H1 (cell line): Measurements from ENCODE around the gene SRSF12. TPM values are rescaled to one million over a fixed set of nuclear protein-coding genes. Genes with fewer than 3 reads are reported as not detected.

Experiments
- CTCF ChIA-PET: fragments of 300-600 bp; sonication (Branson Sonifier 250); formaldehyde crosslinking; loops from one replicate; lab custom pipeline; 2021; ENCODE audit not compliant: partially characterized antibody; lab: Charles Lee
- POLR2A ChIA-PET: fragments of 300-600 bp; sonication (Branson Sonifier 250); formaldehyde crosslinking; loops from one replicate; lab custom pipeline; 2021; ENCODE audit warnings: inconsistent platforms; ENCODE audit not compliant: partially characterized antibody; lab: Charles Lee
- DNase-seq, 2 experiments: peaks; one replicate each; pipeline versions ENCODE4 v3.0.0 to v3.0.0-alpha.2; 2010 to 2022; ENCODE audit warnings: low spot score in 2 of 2, low read depth in 1 of 2, mixed read lengths in 1 of 2
- FAIRE-seq: peaks from 2 replicates; lab custom pipeline; 2011; peaks lifted over from hg19 to GRCh38; lab: Jason Lieb, UNC
- H2AFZ ChIP-seq: 2 replicates; pipeline ENCODE4 v1.8.1; 2012; ENCODE audit warnings: low read length, inconsistent platforms
- H2AK5ac ChIP-seq: 2 replicates; pipeline ENCODE4 v1.6.1; 2013; ENCODE audit warnings: low read depth, low read length
- H2BK120ac ChIP-seq: replicated peaks from 2 replicates; pipeline ENCODE3; 2013; ENCODE audit warnings: low read depth, low read length, inconsistent platforms
- H2BK12ac ChIP-seq: 2 replicates; pipeline ENCODE4 v1.6.1; 2013; ENCODE audit warnings: low read depth, low read length
- H2BK15ac ChIP-seq: 2 replicates; pipeline ENCODE4 v1.6.1; 2013; ENCODE audit warnings: low read length
- H2BK20ac ChIP-seq: 2 replicates; pipeline ENCODE4 v1.6.1; 2013; ENCODE audit warnings: low read length
- H2BK5ac ChIP-seq: 2 replicates; pipeline ENCODE4 v1.6.1; 2013; ENCODE audit warnings: low read depth, low read length
- H3K14ac ChIP-seq: 2 replicates; pipeline ENCODE4 v1.6.1; 2013; ENCODE audit warnings: inconsistent platforms; ENCODE audit not compliant: insufficient read length
- H3K18ac ChIP-seq: 2 replicates; pipeline ENCODE4 v1.6.1; 2013; ENCODE audit warnings: low read length; ENCODE audit errors: extremely low read depth
- H3K23ac ChIP-seq: 2 replicates; pipeline ENCODE4 v1.6.1; 2013; ENCODE audit warnings: inconsistent platforms; ENCODE audit not compliant: insufficient read length
- H3K23me2 ChIP-seq: 2 replicates; pipeline ENCODE4 v1.6.1; 2013; ENCODE audit warnings: low read depth, low read length
- H3K27ac ChIP-seq: 2 replicates; pipeline ENCODE4 v1.6.1; 2011; ENCODE audit warnings: low read depth, low read length, inconsistent platforms
- H3K27me3 ChIP-seq, 4 experiments: replicated peaks in 1 of 4; 1 replicate in 1 of 4; 2 replicates in 3 of 4; pipeline versions ENCODE4 v1.6.1 to v1.8.1; 2011 to 2013; ENCODE audit warnings: low read length in 3 of 4, mild to moderate bottlenecking in 3 of 4, inconsistent platforms in 2 of 4, mixed read lengths in 2 of 4, moderate library complexity in 1 of 4; ENCODE audit not compliant: control insufficient read depth in 3 of 4, insufficient read depth in 3 of 4; ENCODE audit errors: extremely low read depth in 1 of 4
- H3K36me3 ChIP-seq, 4 experiments: 2 replicates each; pipeline versions ENCODE4 v1.6.1 to v1.8.1; 2011 to 2013; ENCODE audit warnings: mild to moderate bottlenecking in 4 of 4, low read length in 3 of 4, moderate library complexity in 2 of 4, control low read depth in 1 of 4, inconsistent platforms in 1 of 4; ENCODE audit not compliant: insufficient read depth in 4 of 4, control insufficient read depth in 2 of 4
- H3K4ac ChIP-seq: replicated peaks from 2 replicates; pipeline ENCODE3; 2013; ENCODE audit warnings: low read length, low read depth, mixed read lengths, inconsistent platforms; ENCODE audit not compliant: insufficient read length
- H3K4me1 ChIP-seq, 4 experiments: replicated peaks in 1 of 4; 1 replicate in 1 of 4; 2 replicates in 3 of 4; pipeline versions ENCODE4 v1.6.1 to v1.8.1; 2011 to 2013; ENCODE audit warnings: low read length in 3 of 4, inconsistent platforms in 2 of 4, mixed read lengths in 1 of 4; ENCODE audit not compliant: insufficient read depth in 4 of 4, control insufficient read depth in 3 of 4
- H3K4me2 ChIP-seq, 2 experiments: 2 replicates each; pipeline versions ENCODE4 v1.6.1 to v1.8.1; 2011 to 2013; ENCODE audit warnings: low read depth in 2 of 2, low read length in 2 of 2, control low read depth in 1 of 2, inconsistent platforms in 1 of 2, mild to moderate bottlenecking in 1 of 2; ENCODE audit not compliant: insufficient read depth in 1 of 2
- H3K4me3 ChIP-seq, 4 experiments: fragments of 200-600, 300-600 bp in 1 of 4; sonication (generic), shearing (Covaris generic), sonication (Bioruptor Twin) in 1 of 4; 2 replicates each; pipeline versions ENCODE4 v1.5.1 to v1.8.1; 2011 to 2016; ENCODE audit warnings: low read length in 4 of 4, low read depth in 3 of 4, control low read depth in 2 of 4, inconsistent platforms in 2 of 4, mild to moderate bottlenecking in 2 of 4, mixed read lengths in 1 of 4, moderate library complexity in 1 of 4; ENCODE audit not compliant: insufficient read depth in 2 of 4; ENCODE audit errors: extremely low read depth in 1 of 4
- H3K56ac ChIP-seq: replicated peaks from 2 replicates; pipeline ENCODE3; 2013; ENCODE audit warnings: low read depth, mild to moderate bottlenecking, mixed read lengths, low read length, inconsistent platforms; ENCODE audit not compliant: insufficient read length
- H3K79me1 ChIP-seq: 2 replicates; pipeline ENCODE4 v1.6.1; 2013; ENCODE audit warnings: low read depth, low read length, control low read depth
- H3K79me2 ChIP-seq, 2 experiments: 2 replicates each; pipeline versions ENCODE4 v1.6.1 to v1.8.1; 2012 to 2013; ENCODE audit warnings: low read length in 2 of 2, mild to moderate bottlenecking in 2 of 2, inconsistent platforms in 1 of 2; ENCODE audit not compliant: insufficient read depth in 2 of 2, control insufficient read depth in 1 of 2
- H3K9ac ChIP-seq, 4 experiments: replicated peaks in 1 of 4; 1 replicate in 1 of 4; 2 replicates in 3 of 4; pipeline versions ENCODE4 v1.6.1 to v1.8.1; 2011 to 2013; ENCODE audit warnings: low read depth in 3 of 4, low read length in 3 of 4, control low read depth in 2 of 4, mild to moderate bottlenecking in 2 of 4, moderate library complexity in 2 of 4, inconsistent platforms in 1 of 4; ENCODE audit errors: extremely low read depth in 1 of 4
- H3K9me3 ChIP-seq, 2 experiments: 2 replicates each; pipeline versions ENCODE4 v1.6.1 to v1.8.1; 2012 to 2013; ENCODE audit warnings: mild to moderate bottlenecking in 2 of 2, moderate library complexity in 2 of 2, control low read depth in 1 of 2, inconsistent platforms in 1 of 2, low read depth in 1 of 2, low read length in 1 of 2, mixed read lengths in 1 of 2; ENCODE audit not compliant: insufficient read depth in 2 of 2
- H4K20me1 ChIP-seq, 2 experiments: replicated peaks in 1 of 2; 2 replicates each; pipeline versions ENCODE3 to v1.8.1; 2011 to 2013; ENCODE audit warnings: inconsistent platforms in 2 of 2, low read length in 2 of 2, mild to moderate bottlenecking in 1 of 2; ENCODE audit not compliant: insufficient read depth in 2 of 2, control insufficient read depth in 1 of 2
- H4K5ac ChIP-seq: 2 replicates; pipeline ENCODE4 v1.6.1; 2013; ENCODE audit warnings: low read length, low read depth, mixed read lengths, inconsistent platforms; ENCODE audit not compliant: insufficient read length
- H4K8ac ChIP-seq: 2 replicates; pipeline ENCODE4 v1.8.0; 2013; ENCODE audit warnings: mild to moderate bottlenecking, moderate library complexity, low read length, inconsistent platforms; ENCODE audit not compliant: insufficient read depth; ENCODE audit errors: extremely low read depth
- H4K91ac ChIP-seq: replicated peaks from 2 replicates; pipeline ENCODE3; 2013; ENCODE audit warnings: low read length, mixed read lengths, inconsistent platforms; ENCODE audit not compliant: insufficient read length
- BRCA1 ChIP-seq: IDR thresholded peaks from 2 replicates; pipeline ENCODE4 v1.6.1; 2012; ENCODE audit warnings: low read depth, low read length, improper control_type of control experiment
- CBX5 ChIP-seq: fragments of 300-800, 300-1000 bp; sonication (generic); IDR thresholded peaks from 2 replicates; pipeline ENCODE4 v1.7.1; 2016; ENCODE audit warnings: antibody characterized with exemption, low read length, low read depth
- CHD1 ChIP-seq: IDR thresholded peaks from 2 replicates; pipeline ENCODE4 v1.6.1; 2012; ENCODE audit warnings: low read depth, low read length, improper control_type of control experiment
- CHD2 ChIP-seq: IDR thresholded peaks from 2 replicates; pipeline ENCODE4 v1.6.1; 2012; ENCODE audit warnings: low read length, improper control_type of control experiment
- EGR1 ChIP-seq: IDR thresholded peaks from 2 replicates; pipeline ENCODE4 v1.6.1; 2011; ENCODE audit warnings: low read depth, low read length, borderline replicate concordance
- GTF2F1 ChIP-seq: IDR thresholded peaks from 2 replicates; pipeline ENCODE4 v1.6.1; 2012; ENCODE audit warnings: low read depth, low read length, improper control_type of control experiment, borderline replicate concordance
- JUN ChIP-seq: IDR thresholded peaks from 2 replicates; pipeline ENCODE4 v1.6.1; 2011; ENCODE audit warnings: low read depth, mild to moderate bottlenecking, improper control_type of control experiment, low read length
- JUND ChIP-seq: IDR thresholded peaks from 2 replicates; pipeline ENCODE4 v1.6.1; 2011; ENCODE audit warnings: mild to moderate bottlenecking, improper control_type of control experiment, low read length
- KDM5A ChIP-seq: fragments of 200-600 bp; IDR thresholded peaks from 2 replicates; pipeline ENCODE4 v1.7.1; 2012; ENCODE audit warnings: mild to moderate bottlenecking, low read length, inconsistent platforms, mixed read lengths
- MAFK ChIP-seq: IDR thresholded peaks from 2 replicates; pipeline ENCODE4 v1.6.1; 2012; ENCODE audit warnings: low read depth, mild to moderate bottlenecking, improper control_type of control experiment, low read length
- ZNF274 ChIP-seq: IDR thresholded peaks from 2 replicates; pipeline ENCODE4 v1.7.0; 2012; ENCODE audit warnings: low read length, borderline replicate concordance; ENCODE audit errors: extremely low read depth
- WGBS, 2 experiments: shearing (Covaris generic) in 1 of 2; methylation state at CpG; one replicate each; pipeline versions ENCODE4 v1.1.6 to v1.1.7; 2013 to 2015; ENCODE audit warnings: low lambda C conversion rate in 2 of 2, mixed read lengths in 2 of 2, inconsistent platforms in 1 of 2, low coverage in 1 of 2, missing lambda C conversion rate in 1 of 2; ENCODE audit not compliant: insufficient replicate concordance in 2 of 2, insufficient coverage in 1 of 2, insufficient read length in 1 of 2; ENCODE audit errors: extremely low coverage in 1 of 2, missing lambda C conversion rate in 1 of 2; 5-methylcytosine and 5-hydroxymethylcytosine counted together
- polyA plus RNA-seq, 7 experiments: library from polyadenylated mRNA; depleted of rRNA in 3 of 7; stranded (reverse) in 5 of 7; unstranded in 2 of 7; fragments of >200 nt in 5 of 7; fragments of 200-250 nt in 2 of 7; gene quantifications; 1 replicate in 5 of 7; 2 replicates in 1 of 7; 4 replicates in 1 of 7; pipeline versions ENCODE4 v1.2.1 to v1.2.3, GENCODE V29; 2011 to 2013; ENCODE audit warnings: missing spikeins in 2 of 7, mixed read lengths in 2 of 7
- total RNA-seq: library from RNA; stranded (reverse); fragmentation: NEBNext Ultra II Directional; extraction: Animal tissue kit (Norgen Biotek cat#: 25700); gene quantifications from 2 replicates; pipeline ENCODE4 v1.2.1, GENCODE V29; 2021

The SRSF12 gene
- total and polyA plus RNA-seq, 2 of the 8 experiments (the other 6 are each of a cell fraction or from before 2014, with no cell fraction given), result 2.6 to 4.2 TPM

GRCh38 chr6:89138173-89138572 lies 20.3 kb upstream of the SRSF12 start:
- no peak overlapping the region for H2BK120ac ChIP-seq

More at GRCh38 chr6:89138173-89138572, 20.3 kb upstream of the SRSF12 start:
- H4K91ac ChIP-seq, result no peak overlapping the region
- H3K79me1 ChIP-seq, result no peaks in the 10 kb centered on the region
- H2BK5ac ChIP-seq, result no peak overlapping the region
- H4K20me1 ChIP-seq, result no peaks in the 10 kb centered on the region
- H2BK12ac ChIP-seq, result no peak overlapping the region
- no peaks in the 10 kb centered on the region for H3K23me2 ChIP-seq
- no peak overlapping the region for H3K23ac ChIP-seq
- no peak for FAIRE-seq
- no peak overlapping the region for H3K4ac ChIP-seq
- ChIA-PET POLR2A (no interaction called here), CTCF (interaction anchor here (0.6 to 5.9 kb wide), 8 partner anchors 10 to 223 kb away, joined by 3 to 36 read pairs (median 3); no protein-coding TSS in a partner anchor)
- no peak overlapping the region for H3K56ac ChIP-seq
- H3K27me3 ChIP-seq, result peaks cover 3 to 19% (median 12%) of the 10 kb centered on the region in 4 experiments
- no peak overlapping the region for H3K4me2 ChIP-seq
- no peaks in the 10 kb centered on the region for H3K79me2 ChIP-seq
- H2BK15ac ChIP-seq, result no peak overlapping the region
- no peak overlapping the region for H4K8ac ChIP-seq
- 76% methylated on average over 2 of the region's 2 CpGs; no CpG with 5 or more reads in 1 of the 2 experiments for WGBS, 2 experiments
- no peak overlapping the region for H3K27ac ChIP-seq
- H3K36me3 ChIP-seq, result no peaks in the 10 kb centered on the region
- no peak overlapping the region for H3K14ac ChIP-seq
- H3K18ac ChIP-seq, result no peak overlapping the region
- H2BK20ac ChIP-seq, result no peak overlapping the region
- no peak overlapping the region for H2AK5ac ChIP-seq
- H3K9me3 ChIP-seq, result no peaks in the 10 kb centered on the region
- no peak overlapping the region for H4K5ac ChIP-seq
- no peak overlapping the region for H3K4me3 ChIP-seq
- DNase-seq, result no peak
- peaks cover 0 to 3% (median 0%) of the 10 kb centered on the region in 4 experiments; a peak in 1 of 7 replicates for H3K4me1 ChIP-seq
- no peak overlapping the region for H2AFZ ChIP-seq
- no peak for TF ChIP-seq CHD1
- TF ChIP-seq BRCA1, result no peak
- no peak for TF ChIP-seq CBX5
- TF ChIP-seq JUND, result no peak
- no peak for TF ChIP-seq GTF2F1
- TF ChIP-seq EGR1, result no peak
- no peak for TF ChIP-seq JUN
- TF ChIP-seq KDM5A, result no peak
- TF ChIP-seq ZNF274, result no peak
- TF ChIP-seq MAFK, result no peak
- TF ChIP-seq CHD2, result no peak
- no peak overlapping the region for H3K9ac ChIP-seq
